ENCODE results near the gene ATP6V0E2.
"Not testable (repeated sequence)": the region's sequence is repeated elsewhere in the genome, so short reads cannot be mapped to it uniquely, and the experiment has no call there.

Gene ATP6V0E2

GRCh38 chr7:149880638-149881311 lies 7.0 kb downstream of the ATP6V0E2 start:
- DNase-seq = peak; percentile 61

- DNase-seq = no peak
These were observed 7.8 kb downstream of the ATP6V0E2 start for GRCh38 chr7:149881328-149882247.

DNA sequence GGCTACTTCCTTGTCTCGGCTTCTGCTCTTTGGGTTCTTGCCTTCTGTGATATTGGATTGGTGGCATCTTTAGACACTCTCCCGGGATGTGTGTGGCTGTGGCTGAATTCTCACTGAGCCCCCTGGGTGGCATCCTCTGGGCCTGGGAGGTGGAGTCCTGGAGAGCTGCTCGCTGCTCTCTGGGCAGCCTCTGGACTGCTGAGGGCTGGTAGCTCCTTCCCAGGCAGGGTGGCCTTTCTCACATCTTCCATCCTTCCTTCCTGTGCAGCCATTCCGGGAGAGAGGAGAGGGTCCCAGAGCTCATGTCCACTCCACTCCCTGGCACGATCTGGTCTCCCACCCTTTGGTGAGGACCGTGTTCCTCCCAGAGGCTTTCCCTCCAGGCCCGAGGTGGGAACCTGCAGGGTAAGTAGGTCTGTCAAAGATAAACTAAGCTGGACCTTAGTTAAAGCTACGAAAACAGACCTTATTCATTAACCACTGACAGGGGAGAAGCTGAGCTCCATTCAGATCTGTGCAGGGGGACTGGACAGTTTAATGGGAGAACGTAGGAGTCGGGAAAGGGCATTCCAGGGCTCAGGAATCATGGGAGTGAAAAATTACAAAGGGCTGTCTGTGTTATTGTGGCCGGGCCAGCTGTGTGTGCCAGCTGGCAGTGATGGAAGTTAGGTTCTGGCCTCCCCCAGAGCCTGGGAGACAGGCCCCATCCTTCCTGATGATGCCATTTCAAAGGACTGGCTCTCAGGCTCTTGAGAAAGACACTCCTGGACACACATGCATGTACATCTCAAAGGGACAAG lies 8.7 kb downstream of the ATP6V0E2 start:
- DNase-seq = no peak

DNA sequence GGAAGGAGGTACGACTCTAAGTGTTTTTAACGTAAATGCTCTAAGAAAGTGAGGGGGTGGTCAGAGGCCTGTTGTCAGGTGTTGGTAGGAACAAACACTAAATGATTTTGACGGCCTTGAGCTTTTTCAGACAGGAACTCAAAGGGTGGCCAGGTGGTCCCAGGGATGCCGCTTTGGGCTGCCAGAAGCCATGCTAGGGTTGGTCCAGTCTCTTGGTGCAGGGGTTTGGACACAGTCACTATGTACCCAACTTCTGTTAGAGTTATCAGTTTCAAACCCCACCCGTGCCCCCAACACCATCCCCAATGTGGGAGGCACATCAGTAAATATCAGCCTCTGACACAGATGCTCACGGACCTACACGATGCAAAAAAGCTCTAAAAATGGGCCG lies 9.3 kb downstream of the ATP6V0E2 start:
- no peak for DNase-seq

- no peak for DNase-seq
These were observed 9.7 kb downstream of the ATP6V0E2 start for GRCh38 chr7:149883452-149883861.

- no peak for DNase-seq
These were observed 10.2 kb downstream of the ATP6V0E2 start for GRCh38 chr7:149884016-149884415.

- DNase-seq = no peak
These were observed 10.8 kb downstream of the ATP6V0E2 start for GRCh38 chr7:149884541-149884940.

- no peak for DNase-seq
These were observed 11.6 kb downstream of the ATP6V0E2 start for GRCh38 chr7:149885191-149886017.

GRCh38 chr7:149886018-149886415 lies 12.2 kb downstream of the ATP6V0E2 start:
- no peak for DNase-seq

GRCh38 chr7:149887311-149887710 lies 13.5 kb downstream of the ATP6V0E2 start:
- DNase-seq = no peak

- not testable (repeated sequence) for DNase-seq
These were observed 16.9 kb downstream of the ATP6V0E2 start for GRCh38 chr7:149890715-149891114.

- not testable (repeated sequence) for DNase-seq
These were observed 21.2 kb downstream of the ATP6V0E2 start for GRCh38 chr7:149894957-149895356.

DNA sequence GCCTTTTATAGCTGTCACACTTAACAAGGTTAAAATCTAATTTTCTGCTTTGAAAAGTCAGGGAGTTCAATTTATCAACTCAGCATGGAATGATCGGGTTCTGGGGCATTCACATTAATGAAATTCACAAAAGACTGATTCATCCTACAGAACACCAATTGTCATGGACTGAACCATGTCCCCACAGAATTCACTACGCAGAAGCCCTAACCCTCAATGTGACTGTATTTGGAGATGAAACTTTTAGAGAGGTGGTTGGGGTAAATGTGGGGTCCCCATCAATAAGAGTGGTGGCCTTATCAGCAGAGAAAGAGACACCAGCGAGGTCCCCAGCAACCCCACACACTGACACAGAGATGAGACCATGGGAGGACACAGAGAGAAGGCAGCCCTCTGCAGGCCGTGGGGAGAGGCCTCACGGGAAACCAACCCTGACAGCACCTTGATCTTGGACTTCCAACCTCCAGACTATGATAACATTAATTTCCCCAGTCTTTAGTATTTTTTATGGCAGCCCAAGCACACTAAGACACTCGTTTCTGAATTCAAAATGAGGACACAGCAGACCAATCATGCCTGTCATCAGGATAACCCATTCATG lies 34.1 kb downstream of the ATP6V0E2 start:
- not testable (repeated sequence) for DNase-seq

- not testable (repeated sequence) for DNase-seq
These were observed 36.5 kb downstream of the ATP6V0E2 start for GRCh38 chr7:149910219-149910618.

DNA sequence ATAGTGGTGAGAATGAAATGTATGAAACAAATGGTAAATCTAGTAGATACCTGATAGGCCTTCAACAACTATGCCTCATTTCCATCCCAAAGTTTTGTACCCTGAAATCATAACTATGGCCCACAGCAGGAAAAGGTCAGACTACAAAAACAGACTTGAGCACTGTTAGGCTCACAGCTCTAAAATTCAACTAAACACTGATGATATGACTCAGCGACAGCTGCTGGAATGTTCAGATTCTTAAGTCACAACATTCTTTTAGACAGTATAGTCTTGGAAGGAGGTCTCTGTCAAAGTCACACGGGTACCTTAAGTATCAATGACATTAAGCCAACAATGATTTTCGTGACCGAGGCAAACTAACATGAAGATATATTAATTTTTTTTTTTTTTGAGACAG lies 38.4 kb downstream of the ATP6V0E2 start:
- not testable (repeated sequence) for DNase-seq

DNA sequence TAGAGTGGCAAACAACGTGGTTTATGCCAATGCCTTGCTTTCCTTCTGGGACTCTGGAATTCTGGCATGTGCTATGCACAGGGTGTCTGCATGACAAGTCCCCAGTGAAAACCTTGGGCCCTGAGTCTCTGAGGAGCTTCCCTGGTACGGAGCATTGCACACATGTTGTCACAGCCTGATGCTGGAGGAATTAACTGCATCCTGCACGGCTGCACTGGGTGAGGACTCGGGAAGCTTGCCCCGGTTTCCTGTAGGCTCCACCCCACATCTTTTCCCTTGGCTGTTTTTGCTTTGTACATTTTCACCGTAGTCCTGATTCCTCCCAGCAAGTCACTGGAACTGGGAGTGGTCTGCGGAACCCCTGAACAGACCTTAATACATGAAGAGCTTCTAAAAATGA lies 52.6 kb downstream of the ATP6V0E2 start:
- DNase-seq = not testable (repeated sequence)

All from DMS79 (cell line).